AG10803 (cell line): ENCODE data around the gene GABRG3.

Experiments used
- DNase-seq: peaks from one replicate; pipeline ENCODE4 v3.0.0; 2010; ENCODE audit warnings: low read depth
- H3K4me3 ChIP-seq: 2 replicates; pipeline ENCODE4 v1.5.1; 2011; ENCODE audit warnings: mild to moderate bottlenecking, low read length, control low read depth
- TF ChIP-seq, protein P1 (sequence below): conservative IDR thresholded peaks from 2 replicates; pipeline ENCODE4 v1.5.1; 2011; ENCODE audit warnings: mild to moderate bottlenecking, low read length, control low read depth, inconsistent platforms

Gene GABRG3

DNA sequence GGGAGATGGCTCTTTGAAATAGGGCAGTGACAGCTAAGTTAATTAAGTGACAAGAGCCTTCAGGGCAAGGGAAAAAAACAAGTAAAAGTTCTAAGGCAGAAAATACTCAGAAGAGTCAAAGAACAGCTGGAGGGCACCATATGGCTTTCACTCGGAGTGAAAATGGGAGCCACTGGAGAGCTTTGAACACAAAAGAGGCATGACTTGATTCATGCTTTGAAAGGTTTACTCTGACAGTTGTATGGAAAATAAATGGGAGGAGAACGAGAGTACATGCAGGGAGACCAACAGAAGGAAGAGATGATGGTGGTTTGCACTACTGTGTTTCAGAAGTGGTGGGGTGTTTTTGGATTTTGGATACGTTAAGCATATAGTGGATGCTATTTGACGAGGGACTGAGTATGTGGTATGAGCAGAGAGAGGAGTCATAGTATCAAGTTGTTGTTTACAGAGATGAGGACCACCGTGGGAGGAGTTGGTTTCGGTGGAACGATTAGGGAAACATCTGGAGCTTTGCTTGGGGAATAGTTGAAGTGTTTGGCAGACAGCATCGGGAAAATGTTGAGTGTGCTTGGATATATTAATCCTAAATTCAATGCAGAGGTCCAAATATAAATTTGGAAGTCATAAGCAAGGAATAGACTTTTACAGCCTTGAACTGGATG is 411.5 kb downstream of the GABRG3 start:
- no peak for DNase-seq
- H3K4me3 ChIP-seq = no peak overlapping the region
- TF ChIP-seq, protein P1, sequence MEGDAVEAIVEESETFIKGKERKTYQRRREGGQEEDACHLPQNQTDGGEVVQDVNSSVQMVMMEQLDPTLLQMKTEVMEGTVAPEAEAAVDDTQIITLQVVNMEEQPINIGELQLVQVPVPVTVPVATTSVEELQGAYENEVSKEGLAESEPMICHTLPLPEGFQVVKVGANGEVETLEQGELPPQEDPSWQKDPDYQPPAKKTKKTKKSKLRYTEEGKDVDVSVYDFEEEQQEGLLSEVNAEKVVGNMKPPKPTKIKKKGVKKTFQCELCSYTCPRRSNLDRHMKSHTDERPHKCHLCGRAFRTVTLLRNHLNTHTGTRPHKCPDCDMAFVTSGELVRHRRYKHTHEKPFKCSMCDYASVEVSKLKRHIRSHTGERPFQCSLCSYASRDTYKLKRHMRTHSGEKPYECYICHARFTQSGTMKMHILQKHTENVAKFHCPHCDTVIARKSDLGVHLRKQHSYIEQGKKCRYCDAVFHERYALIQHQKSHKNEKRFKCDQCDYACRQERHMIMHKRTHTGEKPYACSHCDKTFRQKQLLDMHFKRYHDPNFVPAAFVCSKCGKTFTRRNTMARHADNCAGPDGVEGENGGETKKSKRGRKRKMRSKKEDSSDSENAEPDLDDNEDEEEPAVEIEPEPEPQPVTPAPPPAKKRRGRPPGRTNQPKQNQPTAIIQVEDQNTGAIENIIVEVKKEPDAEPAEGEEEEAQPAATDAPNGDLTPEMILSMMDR = no peak

GRCh38 chr15:27383726-27384125 is 412.7 kb downstream of the GABRG3 start:
- no peak for DNase-seq
- no peak overlapping the region for H3K4me3 ChIP-seq
- TF ChIP-seq, protein P1 = no peak

GRCh38 chr15:27392163-27392562 is 421.2 kb downstream of the GABRG3 start:
- H3K4me3 ChIP-seq = no peak overlapping the region
- TF ChIP-seq, protein P1 = no peak

GRCh38 chr15:27396521-27396920 is 425.5 kb downstream of the GABRG3 start:
- TF ChIP-seq, protein P1 = no peak
- DNase-seq = no peak

More at GRCh38 chr15:27392163-27392562, 421.2 kb downstream of the GABRG3 start:
- no peak for DNase-seq

GRCh38 chr15:27396996-27397395 is 426.0 kb downstream of the GABRG3 start:
- no peak overlapping the region for H3K4me3 ChIP-seq
- TF ChIP-seq, protein P1 = no peak
- no peak for DNase-seq

More at GRCh38 chr15:27396521-27396920, 425.5 kb downstream of the GABRG3 start:
- H3K4me3 ChIP-seq = no peak overlapping the region

- TF ChIP-seq, protein P1 = no peak
- DNase-seq = no peak
- H3K4me3 ChIP-seq = no peak overlapping the region
These were observed 427.7 kb downstream of the GABRG3 start for GRCh38 chr15:27398631-27399161.

- H3K4me3 ChIP-seq = no peak overlapping the region
- no peak for DNase-seq
- TF ChIP-seq, protein P1 = no peak
These were observed 428.3 kb downstream of the GABRG3 start for GRCh38 chr15:27399241-27399640.
